Adrenal gland (tissue), 5 donors: ENCODE measurements around the gene NUDCD2.

ENCODE experiments used
- CTCF ChIP-seq, 6 experiments: fragments of 450-650 bp in 4 of 6; fragments of 200-600 bp in 2 of 6; sonication (generic) in 1 of 6; IDR thresholded peaks; 1 replicate in 5 of 6; 2 replicates in 1 of 6; pipeline versions ENCODE4 v1.5.1 to v1.8.0; 2016 to 2021; ENCODE audit warnings: antibody characterized with exemption in 6 of 6, mild to moderate bottlenecking in 2 of 6, moderate library complexity in 1 of 6
- POLR2A ChIP-seq, 2 donors: fragments of 450-650 bp; IDR thresholded peaks; one replicate each; pipeline ENCODE4 v1.6.1; 2017; ENCODE audit warnings: antibody characterized with exemption in 2 of 2, mild to moderate bottlenecking in 2 of 2, moderate library complexity in 1 of 2
- donor health status: DM: no; HTN: no; CAD: no.

GRCh38 chr5:163424836-163425235 is 35.1 kb downstream of the NUDCD2 start:
- TF ChIP-seq CTCF (IDR thresholded peaks at IDR 0.05) (no peak), POLR2A (IDR thresholded peaks at IDR 0.05) (no peak)
